Anterior cingulate cortex (tissue), 58 donors: ENCODE measurements around the gene NPIPA7.
"Not testable (repeated sequence)": the region's sequence is repeated elsewhere in the genome, so short reads cannot be mapped to it uniquely, and the experiment has no call there.

Experiments used
- DNase-seq, 58 donors: peaks; one replicate each; lab custom pipeline; 2025; lab: John Stamatoyannopoulos, UW

The NPIPA7 gene

GRCh38 chr16:16378840-16379239 is at the start of gene NPIPA7:
NPIPA7 (plus strand) TSS chr16:16379140; CDS start chr16:16379245, 105 bp downstream.
- DNase-seq = not testable (repeated sequence)

- DNase-seq = not testable (repeated sequence)
Observed at GRCh38 chr16:16331466-16331865, 47.5 kb upstream of the NPIPA7 start.

- DNase-seq = not testable (repeated sequence)
Observed at GRCh38 chr16:16357556-16357955, 21.4 kb upstream of the NPIPA7 start.

GRCh38 chr16:16358539-16359240 is 20.2 kb upstream of the NPIPA7 start:
- DNase-seq = not testable (repeated sequence)

- DNase-seq = not testable (repeated sequence)
Observed at GRCh38 chr16:16363595-16363994, 15.3 kb upstream of the NPIPA7 start.

GRCh38 chr16:16364100-16364499 is 14.8 kb upstream of the NPIPA7 start:
- DNase-seq = not testable (repeated sequence)

GRCh38 chr16:16364701-16365100 is 14.2 kb upstream of the NPIPA7 start:
- not testable (repeated sequence) for DNase-seq

- not testable (repeated sequence) for DNase-seq
Observed at GRCh38 chr16:16365319-16365718, 13.6 kb upstream of the NPIPA7 start.

GRCh38 chr16:16365851-16366250 is 13.1 kb upstream of the NPIPA7 start:
- DNase-seq = not testable (repeated sequence)

GRCh38 chr16:16366552-16367284 is 12.2 kb upstream of the NPIPA7 start:
- not testable (repeated sequence) for DNase-seq

- not testable (repeated sequence) for DNase-seq
Observed at GRCh38 chr16:16367285-16367628, 11.7 kb upstream of the NPIPA7 start.

GRCh38 chr16:16369081-16369856 is 9.7 kb upstream of the NPIPA7 start:
- DNase-seq = not testable (repeated sequence)

GRCh38 chr16:16371136-16371735 is 7.7 kb upstream of the NPIPA7 start:
- DNase-seq = not testable (repeated sequence)

- not testable (repeated sequence) for DNase-seq
Observed at GRCh38 chr16:16374192-16374591, 4.7 kb upstream of the NPIPA7 start.

GRCh38 chr16:16399685-16400084 is 20.7 kb downstream of the NPIPA7 start:
- DNase-seq = not testable (repeated sequence)

GRCh38 chr16:16402333-16402732 is 23.4 kb downstream of the NPIPA7 start:
- not testable (repeated sequence) for DNase-seq

- DNase-seq = not testable (repeated sequence)
Observed at GRCh38 chr16:16404283-16404682, 25.3 kb downstream of the NPIPA7 start.

GRCh38 chr16:16405421-16405820 is 26.5 kb downstream of the NPIPA7 start:
- DNase-seq = not testable (repeated sequence)

- DNase-seq = not testable (repeated sequence)
Observed at GRCh38 chr16:16408430-16408829, 29.5 kb downstream of the NPIPA7 start.

GRCh38 chr16:16413773-16414172 is 34.8 kb downstream of the NPIPA7 start:
- not testable (repeated sequence) for DNase-seq
